K562 (cell line): ENCODE data around the gene PCDH12. TPM values are rescaled to one million over a fixed set of nuclear protein-coding genes. Genes with fewer than 3 reads are reported as not detected.

Experiments used
- BRD9 ChIP-seq: fragments of 450-650 bp; IDR thresholded peaks from 2 replicates; pipeline ENCODE4 v1.6.1; 2018; ENCODE audit warnings: low read depth; ENCODE audit not compliant: partially characterized antibody
- CTCF ChIP-seq, 3 experiments: IDR thresholded peaks in 2 of 3; conservative IDR thresholded peaks in 1 of 3; 2 replicates each; pipeline ENCODE4 v1.5.1; 2011 to 2012; ENCODE audit warnings: low read length in 3 of 3, mild to moderate bottlenecking in 3 of 3, control low read depth in 2 of 3, improper control_type of control experiment in 1 of 3, inconsistent platforms in 1 of 3, low read depth in 1 of 3, mixed read lengths in 1 of 3, moderate library complexity in 1 of 3; ENCODE audit not compliant: insufficient read depth in 2 of 3
- ETS2 ChIP-seq: IDR thresholded peaks from 2 replicates; pipeline ENCODE4 v1.6.1; 2016; ENCODE audit warnings: borderline replicate concordance, missing genetic modification characterization, mild to moderate bottlenecking, moderate library complexity, missing compliant biosample characterization; ENCODE audit not compliant: poor library complexity, severe bottlenecking
- MLX ChIP-seq, 2 experiments: fragments of 450-650 bp in 1 of 2; sonication (generic) in 1 of 2; formaldehyde crosslinking; conservative IDR thresholded peaks; 2 replicates each; pipeline versions ENCODE4 v1.4.0 to v1.8.1; 2020 to 2022; ENCODE audit warnings: mild to moderate bottlenecking in 1 of 2, missing genetic modification reagents in 1 of 2
- MXI1 ChIP-seq: IDR thresholded peaks from 2 replicates; pipeline ENCODE4 v1.6.1; 2011; ENCODE audit warnings: low read depth, mild to moderate bottlenecking, improper control_type of control experiment, low read length
- SUPT5H ChIP-seq: fragments of 450-650 bp; IDR thresholded peaks from 2 replicates; pipeline ENCODE4 v1.6.1; 2016
- ZEB2 ChIP-seq: fragments of 450-650 bp; IDR thresholded peaks from 2 replicates; pipeline ENCODE4 v1.6.1; 2016
- ZNF121 ChIP-seq: sonication (generic); formaldehyde crosslinking; conservative IDR thresholded peaks from 2 replicates; pipeline ENCODE4 v1.8.0; 2022; ENCODE audit warnings: missing genetic modification reagents
- ZNF140 ChIP-seq: fragments of 250-450 bp; sonication (Bioruptor Pico); IDR thresholded peaks from 2 replicates; pipeline ENCODE4 v1.8.0; 2021; ENCODE audit warnings: moderate library complexity, mild to moderate bottlenecking, inconsistent platforms
- ZNF717 ChIP-seq: fragments of 250-450 bp; sonication (Bioruptor Pico); IDR thresholded peaks from 2 replicates; pipeline ENCODE4 v1.5.0; 2021
- polyA plus RNA-seq, 8 experiments: library from polyadenylated mRNA; depleted of rRNA in 4 of 8; stranded (reverse) in 5 of 8; unstranded in 3 of 8; fragments of >200 nt; fragmentation: Nextera tagmentation in 2 of 8; fragmentation: Illumina TruSeq in 1 of 8; extraction: Ambion mirVana in 2 of 8; extraction: Trizol in 1 of 8; gene quantifications; 2 replicates each; pipeline versions ENCODE4 v1.2.1 to v1.2.3, GENCODE V29; 2011 to 2014; ENCODE audit warnings: inconsistent platforms in 1 of 8, missing spikeins in 1 of 8
- total RNA-seq, 7 experiments: library from RNA; depleted of rRNA in 6 of 7; stranded (reverse); fragments of >200 nt in 6 of 7; fragmentation: Illumina TruSeq in 2 of 7; extraction: Trizol in 2 of 7; gene quantifications; 2 replicates each; pipeline versions ENCODE4 v1.2.1 to v1.2.3, GENCODE V29; 2011 to 2021; ENCODE audit warnings: low replicate concordance in 1 of 7
- TF ChIP-seq, protein P1 (sequence below): fragments of 450-650 bp; IDR thresholded peaks from 2 replicates; pipeline ENCODE4 v1.6.1; 2014; ENCODE audit warnings: low read depth, mild to moderate bottlenecking, moderate library complexity, borderline replicate concordance
- TF ChIP-seq, protein P2 (sequence below): fragments of 450-650 bp; IDR thresholded peaks from 2 replicates; pipeline ENCODE4 v1.7.1; 2018; ENCODE audit warnings: mild to moderate bottlenecking, low read depth; ENCODE audit not compliant: partially characterized antibody

The PCDH12 gene
- total and polyA plus RNA-seq, 9 of the 15 experiments (the other 6 are each of a cell fraction or from before 2014, with no cell fraction given) = 0.01 to 0.04 (median 0.01) TPM; not detected in 4

DNA sequence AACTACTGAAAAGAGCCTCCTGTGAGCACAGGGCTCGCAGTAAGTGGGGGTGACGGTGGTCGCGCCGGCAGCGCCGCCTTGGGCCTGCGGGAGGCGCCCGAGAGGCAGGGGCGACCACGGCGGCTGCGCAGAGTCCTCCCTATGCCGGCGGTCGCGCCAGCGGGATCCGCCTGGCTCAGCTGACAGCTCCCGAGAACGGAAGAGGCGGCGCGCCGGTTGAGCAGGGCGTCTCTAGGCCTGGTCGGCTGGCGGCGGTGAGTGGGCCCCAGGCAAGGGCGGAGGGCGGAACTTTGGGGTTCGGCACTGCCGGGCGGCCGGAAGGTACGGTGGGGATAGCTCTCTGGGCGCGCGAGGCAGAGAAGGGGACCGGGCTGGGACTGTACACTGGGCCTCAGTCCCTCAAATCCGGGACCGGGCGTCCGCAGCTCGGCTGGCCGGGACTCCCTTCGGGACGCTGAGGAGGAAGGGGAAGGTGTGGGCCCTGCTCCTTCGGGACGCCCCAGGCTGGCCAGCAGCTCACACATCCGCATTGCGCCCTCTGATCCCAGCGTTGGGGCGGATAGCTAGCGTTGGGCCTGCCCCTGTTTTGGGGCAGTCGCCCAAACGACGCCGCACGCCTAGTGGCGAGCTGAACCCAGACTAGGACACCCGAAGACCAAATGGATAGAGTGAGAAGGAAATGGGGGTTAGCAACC is 11.1 kb upstream of the PCDH12 start, which contains the start of gene RNF14 (continued):
- TF ChIP-seq BRD9 (no peak), ZEB2 (0 out of 2 replicates have a peak, but pooled peaks have one; percentile 36), ZNF121 (no peak), CTCF (IDR thresholded peaks at IDR 0.05 in 2 of 3, conservative IDR thresholded peaks at IDR 0.05 in 1 of 3; ENCODE audit: insufficient read depth in 2 of 3, low read depth in 1 of 3, low read length in 3 of 3) (peak; percentile 85 to 97 (median 86)), ETS2 (no peak), SUPT5H (peak; percentile 98), MLX (CRISPR knock-in tag; conservative IDR thresholded peaks at IDR 0.05) (peak; percentile 30 to 84; a peak in 2 of 4 replicates), ZNF140 (CRISPR knock-in tag) (no peak), ZNF717 (CRISPR knock-in tag) (peak; percentile 78; the same call in 1 of the 2 replicates), MXI1 (no peak; the same call in 1 of the 2 replicates)
- TF ChIP-seq, protein P1, sequence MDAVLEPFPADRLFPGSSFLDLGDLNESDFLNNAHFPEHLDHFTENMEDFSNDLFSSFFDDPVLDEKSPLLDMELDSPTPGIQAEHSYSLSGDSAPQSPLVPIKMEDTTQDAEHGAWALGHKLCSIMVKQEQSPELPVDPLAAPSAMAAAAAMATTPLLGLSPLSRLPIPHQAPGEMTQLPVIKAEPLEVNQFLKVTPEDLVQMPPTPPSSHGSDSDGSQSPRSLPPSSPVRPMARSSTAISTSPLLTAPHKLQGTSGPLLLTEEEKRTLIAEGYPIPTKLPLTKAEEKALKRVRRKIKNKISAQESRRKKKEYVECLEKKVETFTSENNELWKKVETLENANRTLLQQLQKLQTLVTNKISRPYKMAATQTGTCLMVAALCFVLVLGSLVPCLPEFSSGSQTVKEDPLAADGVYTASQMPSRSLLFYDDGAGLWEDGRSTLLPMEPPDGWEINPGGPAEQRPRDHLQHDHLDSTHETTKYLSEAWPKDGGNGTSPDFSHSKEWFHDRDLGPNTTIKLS = no peak
- TF ChIP-seq, protein P2, sequence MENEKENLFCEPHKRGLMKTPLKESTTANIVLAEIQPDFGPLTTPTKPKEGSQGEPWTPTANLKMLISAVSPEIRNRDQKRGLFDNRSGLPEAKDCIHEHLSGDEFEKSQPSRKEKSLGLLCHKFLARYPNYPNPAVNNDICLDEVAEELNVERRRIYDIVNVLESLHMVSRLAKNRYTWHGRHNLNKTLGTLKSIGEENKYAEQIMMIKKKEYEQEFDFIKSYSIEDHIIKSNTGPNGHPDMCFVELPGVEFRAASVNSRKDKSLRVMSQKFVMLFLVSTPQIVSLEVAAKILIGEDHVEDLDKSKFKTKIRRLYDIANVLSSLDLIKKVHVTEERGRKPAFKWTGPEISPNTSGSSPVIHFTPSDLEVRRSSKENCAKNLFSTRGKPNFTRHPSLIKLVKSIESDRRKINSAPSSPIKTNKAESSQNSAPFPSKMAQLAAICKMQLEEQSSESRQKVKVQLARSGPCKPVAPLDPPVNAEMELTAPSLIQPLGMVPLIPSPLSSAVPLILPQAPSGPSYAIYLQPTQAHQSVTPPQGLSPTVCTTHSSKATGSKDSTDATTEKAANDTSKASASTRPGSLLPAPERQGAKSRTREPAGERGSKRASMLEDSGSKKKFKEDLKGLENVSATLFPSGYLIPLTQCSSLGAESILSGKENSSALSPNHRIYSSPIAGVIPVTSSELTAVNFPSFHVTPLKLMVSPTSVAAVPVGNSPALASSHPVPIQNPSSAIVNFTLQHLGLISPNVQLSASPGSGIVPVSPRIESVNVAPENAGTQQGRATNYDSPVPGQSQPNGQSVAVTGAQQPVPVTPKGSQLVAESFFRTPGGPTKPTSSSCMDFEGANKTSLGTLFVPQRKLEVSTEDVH = no peak
